Transverse colon (tissue), 4 donors: ENCODE results near the gene CCND1. TPM values are rescaled to one million over a fixed set of nuclear protein-coding genes. Genes with fewer than 3 reads are reported as not detected.

ENCODE experiments used
- DNase-seq: peaks from one replicate; pipeline ENCODE4 v3.0.0-alpha.2; 2019
- H3K27ac ChIP-seq, 4 donors: fragments of 200-600 bp; sonication (generic); 2 replicates each; pipeline ENCODE4 v1.5.1; 2016 to 2018; ENCODE audit warnings: inconsistent platforms in 4 of 4
- H3K27me3 ChIP-seq: fragments of 200-600 bp; sonication (generic); 2 replicates; pipeline ENCODE4 v1.5.1; 2017; ENCODE audit warnings: inconsistent platforms
- H3K36me3 ChIP-seq, 4 donors: fragments of 200-600 bp; sonication (generic); 2 replicates each; pipeline ENCODE4 v1.5.1; 2017 to 2019; ENCODE audit warnings: inconsistent platforms in 4 of 4
- H3K4me1 ChIP-seq, 4 donors: fragments of 200-600 bp; sonication (generic); 2 replicates each; pipeline ENCODE4 v1.5.1; 2017 to 2020; ENCODE audit warnings: inconsistent platforms in 4 of 4
- H3K4me3 ChIP-seq, 4 donors: fragments of 200-600 bp; sonication (generic); 1 replicate in 1 of 4; 2 replicates in 3 of 4; pipeline versions ENCODE4 v1.5.1 to v1.6.1; 2017 to 2019; ENCODE audit warnings: inconsistent platforms in 4 of 4
- H3K9me3 ChIP-seq, 2 donors: fragments of 200-600 bp; sonication (generic); 2 replicates each; pipeline ENCODE4 v1.5.1; 2017 to 2019; ENCODE audit warnings: inconsistent platforms in 2 of 2
- EP300 ChIP-seq: sonication (generic); formaldehyde crosslinking; IDR thresholded peaks from one replicate; pipeline ENCODE4 v1.6.1; 2017; ENCODE audit warnings: antibody characterized with exemption, low read depth
- POLR2A ChIP-seq: fragments of 450-650 bp; IDR thresholded peaks from one replicate; pipeline ENCODE4 v1.6.1; 2016; ENCODE audit warnings: antibody characterized with exemption, mild to moderate bottlenecking, moderate library complexity
- POLR2AphosphoS5 ChIP-seq, 3 donors: sonication (generic); formaldehyde crosslinking; IDR thresholded peaks; one replicate each; pipeline ENCODE4 v1.6.1; 2016; ENCODE audit warnings: antibody characterized with exemption in 3 of 3
- WGBS, 2 donors: methylation state at CpG; one replicate each; pipeline ENCODE4 v1.1.5; 2018; ENCODE audit warnings: low coverage in 1 of 2; 5-methylcytosine and 5-hydroxymethylcytosine counted together
- in situ Hi-C, 4 donors: fragments of 200-750 bp; cut with MboI; loops; one replicate each; pipeline versions ENCODE4 v1.15.0 to v1.15.1; 2017; ENCODE audit warnings: low sequenced_read_pairs in 3 of 4, low pct_ligation_motif_present in 1 of 4, low pct_unique_long_range_greater_than_20kb in 1 of 4
- intact Hi-C: fragments of 100-400 bp; cut with DNase I; formaldehyde crosslinking; loops from one replicate; pipeline ENCODE4 v1.15.1; 2023; ENCODE audit warnings: low total_unique reads
- total RNA-seq, 4 donors: library from RNA; depleted of rRNA; stranded (reverse); fragments of >200 nt; gene quantifications; one replicate each; pipeline ENCODE4 v1.1.0, GENCODE V29; 2016
- TF ChIP-seq, protein P1 (sequence below), 5 experiments: fragments of 200-600 bp in 3 of 5; fragments of 450-650 bp in 2 of 5; sonication (generic) in 3 of 5; IDR thresholded peaks; 1 replicate in 2 of 5; 2 replicates in 3 of 5; pipeline ENCODE4 v1.5.1; 2016 to 2017; ENCODE audit warnings: antibody characterized with exemption in 5 of 5, inconsistent platforms in 3 of 5, mild to moderate bottlenecking in 2 of 5, moderate library complexity in 1 of 5

The CCND1 gene
- total RNA-seq, 4 donors from 2014 or later, result 26.4 to 78.0 (median 45.0) TPM

DNA sequence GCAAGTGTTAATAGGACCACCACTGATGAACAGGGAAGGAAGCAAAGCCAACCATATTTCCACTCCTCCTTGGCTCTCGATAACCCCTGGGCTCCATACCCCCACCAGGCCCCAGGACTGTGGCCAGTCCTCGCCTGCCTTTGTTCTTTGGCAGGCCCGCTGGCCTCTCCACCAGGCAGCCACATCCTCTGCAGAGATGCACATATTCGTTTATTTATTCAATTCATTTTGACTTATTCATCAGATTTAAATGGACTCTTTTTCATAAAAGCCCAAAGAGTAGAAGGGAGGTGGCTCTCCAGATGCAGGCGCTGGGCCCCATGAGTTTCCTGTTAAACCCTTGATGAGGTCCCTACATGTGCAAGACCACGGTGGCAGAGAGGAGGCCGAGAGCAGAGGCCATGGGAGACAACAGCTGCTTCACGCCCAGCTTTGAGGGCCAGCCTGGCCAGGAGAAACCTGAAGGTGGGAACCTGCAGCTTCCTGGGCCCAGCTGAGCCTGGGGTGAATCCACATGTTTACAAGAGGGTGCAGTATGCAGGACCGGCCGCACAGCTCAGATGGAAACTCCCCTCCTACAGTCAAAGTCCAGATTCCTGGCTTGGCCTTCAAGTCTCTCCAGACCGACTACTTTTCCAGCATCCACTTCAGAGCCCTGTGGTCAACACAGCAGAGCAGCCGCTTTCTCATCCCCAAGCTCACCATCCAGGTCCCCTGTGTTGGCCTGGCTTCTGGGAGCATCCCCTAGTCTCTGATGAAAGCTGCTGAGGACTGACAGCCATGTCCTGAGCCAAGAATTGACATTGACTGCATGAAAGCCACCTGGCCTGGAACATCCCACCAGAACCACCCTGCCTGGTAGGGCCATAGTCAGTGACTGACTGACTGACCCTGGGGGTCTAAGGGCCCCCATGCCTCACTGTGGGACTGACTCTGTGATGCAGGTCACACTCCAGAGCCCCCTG, 39.7 kb upstream of the CCND1 start:
- H3K27ac ChIP-seq, result no peak overlapping the region
- whole genome bisulfite sequencing, 2 donors, result 83 to 100% methylated on average over 2 to 12 of the region's 12 CpGs

GRCh38 chr11:69603111-69603836, 37.7 kb upstream of the CCND1 start:
- Histone ChIP-seq H3K27me3 (peaks cover 7% of the 10 kb centered on the region), H3K27ac (no peak overlapping the region), H3K4me3 (no peak overlapping the region), H3K36me3 (no peaks in the 10 kb centered on the region), H3K9me3 (no peaks in the 10 kb centered on the region), H3K4me1 (no peaks in the 10 kb centered on the region)
- intact Hi-C loops, result no loop called here
- no peak for DNase-seq
- in situ Hi-C loops, result no loop called here
- WGBS, 2 donors, result 55 to 67% methylated on average over 7 to 16 of the region's 16 CpGs
- no peak for TF ChIP-seq EP300
- TF ChIP-seq POLR2AphosphoS5 (IDR thresholded peaks at IDR 0.05), result no peak

More for the DNA sequence above, 39.7 kb upstream of the CCND1 start:
- H3K9me3 ChIP-seq, result no peaks in the 10 kb centered on the region
- H3K27me3 ChIP-seq, result no peaks in the 10 kb centered on the region
- TF ChIP-seq EP300 (no peak), POLR2AphosphoS5 (IDR thresholded peaks at IDR 0.05) (no peak), POLR2A (no peak)
- TF ChIP-seq, protein P1, sequence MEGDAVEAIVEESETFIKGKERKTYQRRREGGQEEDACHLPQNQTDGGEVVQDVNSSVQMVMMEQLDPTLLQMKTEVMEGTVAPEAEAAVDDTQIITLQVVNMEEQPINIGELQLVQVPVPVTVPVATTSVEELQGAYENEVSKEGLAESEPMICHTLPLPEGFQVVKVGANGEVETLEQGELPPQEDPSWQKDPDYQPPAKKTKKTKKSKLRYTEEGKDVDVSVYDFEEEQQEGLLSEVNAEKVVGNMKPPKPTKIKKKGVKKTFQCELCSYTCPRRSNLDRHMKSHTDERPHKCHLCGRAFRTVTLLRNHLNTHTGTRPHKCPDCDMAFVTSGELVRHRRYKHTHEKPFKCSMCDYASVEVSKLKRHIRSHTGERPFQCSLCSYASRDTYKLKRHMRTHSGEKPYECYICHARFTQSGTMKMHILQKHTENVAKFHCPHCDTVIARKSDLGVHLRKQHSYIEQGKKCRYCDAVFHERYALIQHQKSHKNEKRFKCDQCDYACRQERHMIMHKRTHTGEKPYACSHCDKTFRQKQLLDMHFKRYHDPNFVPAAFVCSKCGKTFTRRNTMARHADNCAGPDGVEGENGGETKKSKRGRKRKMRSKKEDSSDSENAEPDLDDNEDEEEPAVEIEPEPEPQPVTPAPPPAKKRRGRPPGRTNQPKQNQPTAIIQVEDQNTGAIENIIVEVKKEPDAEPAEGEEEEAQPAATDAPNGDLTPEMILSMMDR (IDR thresholded peaks at IDR 0.05), result no peak
- intact Hi-C loops (no loop called here), in situ Hi-C loops (no loop called here)
- H3K36me3 ChIP-seq, result no peaks in the 10 kb centered on the region
- DNase-seq, result no peak
- no peaks in the 10 kb centered on the region for H3K4me1 ChIP-seq
- no peak overlapping the region for H3K4me3 ChIP-seq

GRCh38 chr11:69604055-69604454, 36.9 kb upstream of the CCND1 start:
- H3K27ac ChIP-seq, result no peak overlapping the region
- peaks cover 7% of the 10 kb centered on the region for H3K27me3 ChIP-seq
- no peak overlapping the region for H3K4me3 ChIP-seq
- DNase-seq, result no peak
- TF ChIP-seq, protein P1 (IDR thresholded peaks at IDR 0.05), result no peak
- TF ChIP-seq EP300 (no peak), POLR2A (no peak), POLR2AphosphoS5 (IDR thresholded peaks at IDR 0.05) (no peak)
- no peaks in the 10 kb centered on the region for H3K36me3 ChIP-seq
- intact Hi-C loops (no loop called here), in situ Hi-C loops (no loop called here)
- H3K9me3 ChIP-seq, result peaks cover 0 to 2% of the 10 kb centered on the region in 2 donors
- H3K4me1 ChIP-seq, result no peaks in the 10 kb centered on the region
- WGBS, 2 donors, result 70 to 80% methylated on average over 6 to 7 of the region's 7 CpGs

GRCh38 chr11:69605737-69606526, 35.0 kb upstream of the CCND1 start:
- intact Hi-C loops, result no loop called here
- H3K4me1 ChIP-seq, result no peaks in the 10 kb centered on the region
- peaks cover 7% of the 10 kb centered on the region for H3K27me3 ChIP-seq
- no peaks in the 10 kb centered on the region for H3K36me3 ChIP-seq
- peaks cover 0 to 2% of the 10 kb centered on the region in 2 donors for H3K9me3 ChIP-seq
- DNase-seq, result no peak
- in situ Hi-C loops, result no loop called here
- H3K4me3 ChIP-seq, result no peak overlapping the region
- 86 to 94% methylated on average over 11 to 18 of the region's 18 CpGs for WGBS, 2 donors
- H3K27ac ChIP-seq, result no peak overlapping the region
- TF ChIP-seq, protein P1 (IDR thresholded peaks at IDR 0.05), result no peak
- TF ChIP-seq EP300, result no peak
- no peak for TF ChIP-seq POLR2AphosphoS5 (IDR thresholded peaks at IDR 0.05)
- no peak for TF ChIP-seq POLR2A
